ENCODE measurements around the gene CX3CL1.

GRCh38 chr16:57388359-57389086 lies 16.2 kb downstream of the CX3CL1 start:
- no peak for TF ChIP-seq ZZZ3 (IDR thresholded peaks at IDR 0.05)
- TF ChIP-seq NR3C1 (CRISPR knock-in tag; IDR thresholded peaks at IDR 0.05) = no peak
- TF ChIP-seq CTCF (IDR thresholded peaks at IDR 0.05 in 2 of 3, conservative IDR thresholded peaks at IDR 0.05 in 1 of 3; ENCODE audit: insufficient read depth in 2 of 3, low read depth in 1 of 3, low read length in 3 of 3) = no peak
- TF ChIP-seq ZBTB7A (IDR thresholded peaks at IDR 0.05; ENCODE audit: borderline replicate concordance, control insufficient read depth, low read depth, low read length) = no peak

All from K562 (cell line).